Ovary (tissue), 9 donors: ENCODE measurements around the gene GPR6. TPM values are rescaled to one million over a fixed set of nuclear protein-coding genes. Genes with fewer than 3 reads are reported as not detected.

Source experiments
- DNase-seq, 5 donors: peaks; one replicate each; pipeline ENCODE4 v3.0.0-alpha.2; 2019 to 2020
- H3K27ac ChIP-seq, 2 donors: fragments of 200-600 bp; one replicate each; pipeline versions ENCODE4 v1.5.1 to v1.8.0; 2019 to 2022
- H3K27me3 ChIP-seq: fragments of 200-600 bp; one replicate; pipeline ENCODE4 v1.8.0; 2022
- H3K36me3 ChIP-seq: fragments of 200-600 bp; sonication (generic); one replicate; pipeline ENCODE4 v1.5.1; 2019
- H3K4me1 ChIP-seq: one replicate; pipeline ENCODE4 v1.8.1; 2013; ENCODE audit warnings: mild to moderate bottlenecking, moderate library complexity; ENCODE audit not compliant: insufficient read depth
- H3K4me3 ChIP-seq: fragments of 200-600 bp; sonication (generic); one replicate; pipeline ENCODE4 v1.5.1; 2017
- H3K9me3 ChIP-seq, 2 donors: fragments of 200-600 bp in 1 of 2; sonication (generic) in 1 of 2; one replicate each; pipeline versions ENCODE4 v1.5.1 to v1.8.1; 2013 to 2019; ENCODE audit warnings: mild to moderate bottlenecking in 1 of 2, moderate library complexity in 1 of 2
- CTCF ChIP-seq, 3 donors: fragments of 450-650 bp in 2 of 3; fragments of 200-600 bp in 1 of 3; IDR thresholded peaks; one replicate each; pipeline versions ENCODE4 v1.5.1 to v1.8.0; 2016 to 2022; ENCODE audit warnings: antibody characterized with exemption in 3 of 3, mild to moderate bottlenecking in 1 of 3
- EP300 ChIP-seq: sonication (generic); formaldehyde crosslinking; IDR thresholded peaks from one replicate; pipeline ENCODE4 v1.6.1; 2017; ENCODE audit warnings: antibody characterized with exemption
- POLR2A ChIP-seq: fragments of 450-650 bp; IDR thresholded peaks from one replicate; pipeline ENCODE4 v1.6.1; 2017; ENCODE audit warnings: antibody characterized with exemption, mild to moderate bottlenecking, moderate library complexity
- WGBS, 3 donors: extraction: QIAGEN DNeasy Blood & Tissue Kit in 1 of 3; methylation state at CpG; one replicate each; pipeline versions ENCODE4 v1.1.5 to v1.1.7; 2013 to 2017; 5-methylcytosine and 5-hydroxymethylcytosine counted together
- intact Hi-C, 4 donors: fragments of 100-400 bp; cut with DNase I; formaldehyde crosslinking; loops; one replicate each; pipeline versions ENCODE4 v1.11.0 to v1.15.1; 2022 to 2023
- polyA plus RNA-seq, 2 donors: library from polyadenylated mRNA; stranded (reverse); fragments of 200-250 nt in 1 of 2; fragments of 350-450 nt in 1 of 2; fragmentation: Illumina TruSeq in 1 of 2; extraction: RNeasy Lipid Tissue Mini Kit (QIAGEN cat#74804) in 1 of 2; gene quantifications; one replicate each; pipeline ENCODE4 v1.2.3, GENCODE V29; 2013 to 2014
- total RNA-seq, 7 donors: library from RNA; depleted of rRNA in 2 of 7; stranded (reverse); fragments of >200 nt in 2 of 7; fragmentation: NEBNext Ultra II Directional in 3 of 7; extraction: Animal tissue kit (Norgen Biotek cat#: 25700) in 3 of 7; gene quantifications; one replicate each; pipeline versions ENCODE4 v1.1.0 to v1.2.4, GENCODE V29; 2016 to 2023
- donor health status: DM: no; HTN: no; CAD: no; lungs with moderate emphysema.
- donor health status: DM: no; HTN: no; CAD: no.
- donor health status: Bipolar disorder and iron deficiency.
- donor health status: DM: yes; HTN: yes; CAD: no.
- donor health status: DM: no; HTN: no; CAD: no.
- donor health status: DM: yes; HTN: yes; CAD: no.

The GPR6 gene
- total and polyA plus RNA-seq, 9 donors = not detected

- Histone ChIP-seq H3K27me3 (no peaks in the 10 kb centered on the region), H3K36me3 (no peaks in the 10 kb centered on the region), H3K4me1 (no peaks in the 10 kb centered on the region), H3K27ac (no peak overlapping the region), H3K4me3 (no peak overlapping the region), H3K9me3 (no peaks in the 10 kb centered on the region)
- DNase-seq = no peak
- TF ChIP-seq CTCF (IDR thresholded peaks at IDR 0.05) (no peak), EP300 (no peak), POLR2A (no peak)
- intact Hi-C loops = no loop called here
- WGBS, 3 donors = 67 to 85% (median 72%) methylated on average over 5 of the region's 5 CpGs
Observed at GRCh38 chr6:110018486-110018885, 40.4 kb downstream of the GPR6 start.

- Histone ChIP-seq H3K9me3 (no peaks in the 10 kb centered on the region), H3K27ac (no peak overlapping the region), H3K36me3 (no peaks in the 10 kb centered on the region), H3K4me1 (no peaks in the 10 kb centered on the region), H3K4me3 (no peak overlapping the region), H3K27me3 (no peaks in the 10 kb centered on the region)
- TF ChIP-seq POLR2A = no peak
- WGBS, 3 donors = 76 to 86% (median 77%) methylated on average over 3 of the region's 3 CpGs
- intact Hi-C loops = no loop called here
- no peak for DNase-seq
Observed at GRCh38 chr6:110020888-110021287, 42.8 kb downstream of the GPR6 start.

GRCh38 chr6:110029144-110029543 is 51.0 kb downstream of the GPR6 start:
- 24 to 52% (median 43%) methylated on average over 1 of the region's 1 CpG for WGBS, 3 donors
- intact Hi-C loops = loop anchor here in 1 of 4 donors (5.0 kb wide), 1 partner anchor 792 kb away; no protein-coding TSS in a partner anchor
- Histone ChIP-seq H3K27me3 (no peaks in the 10 kb centered on the region), H3K4me3 (no peak overlapping the region), H3K27ac (no peak overlapping the region), H3K9me3 (no peaks in the 10 kb centered on the region), H3K36me3 (no peaks in the 10 kb centered on the region), H3K4me1 (no peaks in the 10 kb centered on the region)
- TF ChIP-seq POLR2A (no peak), EP300 (no peak), CTCF (IDR thresholded peaks at IDR 0.05) (no peak)
- DNase-seq = no peak

Other genes with a start within 250 kb of the GPR6 start
- gene WASF1, start 201.4 kb downstream of the GPR6 start, total RNA-seq = 10 to 100 TPM; 16.1 to 37.2 (median 22.0) TPM
- 10 to 100 TPM; 26.6 to 40.6 TPM for gene WASF1, start 201.4 kb downstream of the GPR6 start, polyA plus RNA-seq
- gene CDC40, start 202.1 kb downstream of the GPR6 start, total RNA-seq = 10 to 100 TPM; 16.6 to 23.9 (median 19.8) TPM
- 10 to 100 TPM; 12.6 to 19.6 TPM for gene CDC40, start 202.1 kb downstream of the GPR6 start, polyA plus RNA-seq